H1 (cell line): Measurements from ENCODE around the gene FTSJ3. TPM values are rescaled to one million over a fixed set of nuclear protein-coding genes. Genes with fewer than 3 reads are reported as not detected.

Source experiments
- CTCF ChIA-PET: fragments of 300-600 bp; sonication (Branson Sonifier 250); formaldehyde crosslinking; loops from one replicate; lab custom pipeline; 2021; ENCODE audit not compliant: partially characterized antibody; lab: Charles Lee
- POLR2A ChIA-PET: fragments of 300-600 bp; sonication (Branson Sonifier 250); formaldehyde crosslinking; loops from one replicate; lab custom pipeline; 2021; ENCODE audit warnings: inconsistent platforms; ENCODE audit not compliant: partially characterized antibody; lab: Charles Lee
- DNase-seq, 2 experiments: peaks; one replicate each; pipeline versions ENCODE4 v3.0.0 to v3.0.0-alpha.2; 2010 to 2022; ENCODE audit warnings: low spot score in 2 of 2, low read depth in 1 of 2, mixed read lengths in 1 of 2
- FAIRE-seq: peaks from 2 replicates; lab custom pipeline; 2011; peaks lifted over from hg19 to GRCh38; lab: Jason Lieb, UNC
- H2AFZ ChIP-seq: 2 replicates; pipeline ENCODE4 v1.8.1; 2012; ENCODE audit warnings: low read length, inconsistent platforms
- H2AK5ac ChIP-seq: 2 replicates; pipeline ENCODE4 v1.6.1; 2013; ENCODE audit warnings: low read depth, low read length
- H2BK120ac ChIP-seq: replicated peaks from 2 replicates; pipeline ENCODE3; 2013; ENCODE audit warnings: low read depth, low read length, inconsistent platforms
- H2BK12ac ChIP-seq: 2 replicates; pipeline ENCODE4 v1.6.1; 2013; ENCODE audit warnings: low read depth, low read length
- H2BK15ac ChIP-seq: 2 replicates; pipeline ENCODE4 v1.6.1; 2013; ENCODE audit warnings: low read length
- H2BK20ac ChIP-seq: 2 replicates; pipeline ENCODE4 v1.6.1; 2013; ENCODE audit warnings: low read length
- H2BK5ac ChIP-seq: 2 replicates; pipeline ENCODE4 v1.6.1; 2013; ENCODE audit warnings: low read depth, low read length
- H3K14ac ChIP-seq: 2 replicates; pipeline ENCODE4 v1.6.1; 2013; ENCODE audit warnings: inconsistent platforms; ENCODE audit not compliant: insufficient read length
- H3K18ac ChIP-seq: 2 replicates; pipeline ENCODE4 v1.6.1; 2013; ENCODE audit warnings: low read length; ENCODE audit errors: extremely low read depth
- H3K23ac ChIP-seq: 2 replicates; pipeline ENCODE4 v1.6.1; 2013; ENCODE audit warnings: inconsistent platforms; ENCODE audit not compliant: insufficient read length
- H3K23me2 ChIP-seq: 2 replicates; pipeline ENCODE4 v1.6.1; 2013; ENCODE audit warnings: low read depth, low read length
- H3K27ac ChIP-seq: 2 replicates; pipeline ENCODE4 v1.6.1; 2011; ENCODE audit warnings: low read depth, low read length, inconsistent platforms
- H3K27me3 ChIP-seq, 4 experiments: replicated peaks in 1 of 4; 1 replicate in 1 of 4; 2 replicates in 3 of 4; pipeline versions ENCODE4 v1.6.1 to v1.8.1; 2011 to 2013; ENCODE audit warnings: low read length in 3 of 4, mild to moderate bottlenecking in 3 of 4, inconsistent platforms in 2 of 4, mixed read lengths in 2 of 4, moderate library complexity in 1 of 4; ENCODE audit not compliant: control insufficient read depth in 3 of 4, insufficient read depth in 3 of 4; ENCODE audit errors: extremely low read depth in 1 of 4
- H3K36me3 ChIP-seq, 4 experiments: 2 replicates each; pipeline versions ENCODE4 v1.6.1 to v1.8.1; 2011 to 2013; ENCODE audit warnings: mild to moderate bottlenecking in 4 of 4, low read length in 3 of 4, moderate library complexity in 2 of 4, control low read depth in 1 of 4, inconsistent platforms in 1 of 4; ENCODE audit not compliant: insufficient read depth in 4 of 4, control insufficient read depth in 2 of 4
- H3K4ac ChIP-seq: replicated peaks from 2 replicates; pipeline ENCODE3; 2013; ENCODE audit warnings: low read length, low read depth, mixed read lengths, inconsistent platforms; ENCODE audit not compliant: insufficient read length
- H3K4me1 ChIP-seq, 4 experiments: replicated peaks in 1 of 4; 1 replicate in 1 of 4; 2 replicates in 3 of 4; pipeline versions ENCODE4 v1.6.1 to v1.8.1; 2011 to 2013; ENCODE audit warnings: low read length in 3 of 4, inconsistent platforms in 2 of 4, mixed read lengths in 1 of 4; ENCODE audit not compliant: insufficient read depth in 4 of 4, control insufficient read depth in 3 of 4
- H3K4me2 ChIP-seq, 2 experiments: 2 replicates each; pipeline versions ENCODE4 v1.6.1 to v1.8.1; 2011 to 2013; ENCODE audit warnings: low read depth in 2 of 2, low read length in 2 of 2, control low read depth in 1 of 2, inconsistent platforms in 1 of 2, mild to moderate bottlenecking in 1 of 2; ENCODE audit not compliant: insufficient read depth in 1 of 2
- H3K4me3 ChIP-seq, 4 experiments: fragments of 200-600, 300-600 bp in 1 of 4; sonication (generic), shearing (Covaris generic), sonication (Bioruptor Twin) in 1 of 4; 2 replicates each; pipeline versions ENCODE4 v1.5.1 to v1.8.1; 2011 to 2016; ENCODE audit warnings: low read length in 4 of 4, low read depth in 3 of 4, control low read depth in 2 of 4, inconsistent platforms in 2 of 4, mild to moderate bottlenecking in 2 of 4, mixed read lengths in 1 of 4, moderate library complexity in 1 of 4; ENCODE audit not compliant: insufficient read depth in 2 of 4; ENCODE audit errors: extremely low read depth in 1 of 4
- H3K56ac ChIP-seq: replicated peaks from 2 replicates; pipeline ENCODE3; 2013; ENCODE audit warnings: low read depth, mild to moderate bottlenecking, mixed read lengths, low read length, inconsistent platforms; ENCODE audit not compliant: insufficient read length
- H3K79me1 ChIP-seq: 2 replicates; pipeline ENCODE4 v1.6.1; 2013; ENCODE audit warnings: low read depth, low read length, control low read depth
- H3K79me2 ChIP-seq, 2 experiments: 2 replicates each; pipeline versions ENCODE4 v1.6.1 to v1.8.1; 2012 to 2013; ENCODE audit warnings: low read length in 2 of 2, mild to moderate bottlenecking in 2 of 2, inconsistent platforms in 1 of 2; ENCODE audit not compliant: insufficient read depth in 2 of 2, control insufficient read depth in 1 of 2
- H3K9ac ChIP-seq, 4 experiments: replicated peaks in 1 of 4; 1 replicate in 1 of 4; 2 replicates in 3 of 4; pipeline versions ENCODE4 v1.6.1 to v1.8.1; 2011 to 2013; ENCODE audit warnings: low read depth in 3 of 4, low read length in 3 of 4, control low read depth in 2 of 4, mild to moderate bottlenecking in 2 of 4, moderate library complexity in 2 of 4, inconsistent platforms in 1 of 4; ENCODE audit errors: extremely low read depth in 1 of 4
- H3K9me3 ChIP-seq, 2 experiments: 2 replicates each; pipeline versions ENCODE4 v1.6.1 to v1.8.1; 2012 to 2013; ENCODE audit warnings: mild to moderate bottlenecking in 2 of 2, moderate library complexity in 2 of 2, control low read depth in 1 of 2, inconsistent platforms in 1 of 2, low read depth in 1 of 2, low read length in 1 of 2, mixed read lengths in 1 of 2; ENCODE audit not compliant: insufficient read depth in 2 of 2
- H4K20me1 ChIP-seq, 2 experiments: replicated peaks in 1 of 2; 2 replicates each; pipeline versions ENCODE3 to v1.8.1; 2011 to 2013; ENCODE audit warnings: inconsistent platforms in 2 of 2, low read length in 2 of 2, mild to moderate bottlenecking in 1 of 2; ENCODE audit not compliant: insufficient read depth in 2 of 2, control insufficient read depth in 1 of 2
- H4K5ac ChIP-seq: 2 replicates; pipeline ENCODE4 v1.6.1; 2013; ENCODE audit warnings: low read length, low read depth, mixed read lengths, inconsistent platforms; ENCODE audit not compliant: insufficient read length
- H4K8ac ChIP-seq: 2 replicates; pipeline ENCODE4 v1.8.0; 2013; ENCODE audit warnings: mild to moderate bottlenecking, moderate library complexity, low read length, inconsistent platforms; ENCODE audit not compliant: insufficient read depth; ENCODE audit errors: extremely low read depth
- H4K91ac ChIP-seq: replicated peaks from 2 replicates; pipeline ENCODE3; 2013; ENCODE audit warnings: low read length, mixed read lengths, inconsistent platforms; ENCODE audit not compliant: insufficient read length
- ATF3 ChIP-seq: IDR thresholded peaks from 2 replicates; pipeline ENCODE4 v1.6.1; 2011; ENCODE audit warnings: low read depth, mild to moderate bottlenecking, low read length; ENCODE audit not compliant: insufficient read depth
- BCL11A ChIP-seq, 2 experiments: IDR thresholded peaks; one replicate each; pipeline ENCODE4 v1.6.1; 2011; ENCODE audit warnings: low read depth in 2 of 2, low read length in 2 of 2, mild to moderate bottlenecking in 2 of 2
- EP300 ChIP-seq, 2 experiments: IDR thresholded peaks; 1 replicate in 1 of 2; 2 replicates in 1 of 2; pipeline ENCODE4 v1.6.1; 2011 to 2012; ENCODE audit warnings: low read depth in 2 of 2, low read length in 2 of 2, mild to moderate bottlenecking in 2 of 2, borderline replicate concordance in 1 of 2, inconsistent platforms in 1 of 2, moderate library complexity in 1 of 2
- FOSL1 ChIP-seq: IDR thresholded peaks from 2 replicates; pipeline ENCODE4 v1.6.1; 2011; ENCODE audit warnings: mild to moderate bottlenecking, low read depth, low read length, moderate library complexity; ENCODE audit not compliant: insufficient read depth
- HDAC2 ChIP-seq, 2 experiments: fragments of 300-600 bp in 1 of 2; sonication (generic) in 1 of 2; IDR thresholded peaks; 2 replicates each; pipeline ENCODE4 v1.6.1; 2011 to 2012; ENCODE audit warnings: low read depth in 2 of 2, low read length in 2 of 2, mild to moderate bottlenecking in 2 of 2, moderate library complexity in 2 of 2, borderline replicate concordance in 1 of 2, inconsistent platforms in 1 of 2
- WGBS, 2 experiments: shearing (Covaris generic) in 1 of 2; methylation state at CpG; one replicate each; pipeline versions ENCODE4 v1.1.6 to v1.1.7; 2013 to 2015; ENCODE audit warnings: low lambda C conversion rate in 2 of 2, mixed read lengths in 2 of 2, inconsistent platforms in 1 of 2, low coverage in 1 of 2, missing lambda C conversion rate in 1 of 2; ENCODE audit not compliant: insufficient replicate concordance in 2 of 2, insufficient coverage in 1 of 2, insufficient read length in 1 of 2; ENCODE audit errors: extremely low coverage in 1 of 2, missing lambda C conversion rate in 1 of 2; 5-methylcytosine and 5-hydroxymethylcytosine counted together
- polyA plus RNA-seq, 7 experiments: library from polyadenylated mRNA; depleted of rRNA in 3 of 7; stranded (reverse) in 5 of 7; unstranded in 2 of 7; fragments of >200 nt in 5 of 7; fragments of 200-250 nt in 2 of 7; gene quantifications; 1 replicate in 5 of 7; 2 replicates in 1 of 7; 4 replicates in 1 of 7; pipeline versions ENCODE4 v1.2.1 to v1.2.3, GENCODE V29; 2011 to 2013; ENCODE audit warnings: missing spikeins in 2 of 7, mixed read lengths in 2 of 7
- total RNA-seq: library from RNA; stranded (reverse); fragmentation: NEBNext Ultra II Directional; extraction: Animal tissue kit (Norgen Biotek cat#: 25700); gene quantifications from 2 replicates; pipeline ENCODE4 v1.2.1, GENCODE V29; 2021

The FTSJ3 gene
- total and polyA plus RNA-seq, 2 of the 8 experiments (the other 6 are each of a cell fraction or from before 2014, with no cell fraction given) = 42.7 to 77.2 TPM

- H3K4me2 ChIP-seq = peak overlapping the region; percentile 89 to 98
- H3K79me2 ChIP-seq = peaks cover 61 to 90% of the 10 kb centered on the region in 2 experiments
- peaks cover 11% of the 10 kb centered on the region for H3K23me2 ChIP-seq
- 0 out of 2 replicates have a peak overlapping the region, but pooled peaks have one; percentile 17 for H3K18ac ChIP-seq
- peaks cover 0 to 12% (median 2%) of the 10 kb centered on the region in 4 experiments; a peak in 3 of 8 replicates for H3K36me3 ChIP-seq
- 9% methylated on average over 7 of the region's 7 CpGs; no CpG with 5 or more reads in 1 of the 2 experiments for WGBS, 2 experiments
- H4K91ac ChIP-seq = no peak overlapping the region
- H2AFZ ChIP-seq = 0 out of 2 replicates have a peak overlapping the region, but pooled peaks have one; percentile 55
- no peaks in the 10 kb centered on the region for H3K27me3 ChIP-seq
- H3K23ac ChIP-seq = no peak overlapping the region
- H3K79me1 ChIP-seq = no peaks in the 10 kb centered on the region; the same call in 1 of the 2 replicates
- H2BK20ac ChIP-seq = no peak overlapping the region
- no peaks in the 10 kb centered on the region for H3K9me3 ChIP-seq
- peak overlapping the region; percentile 55; the same call in 1 of the 2 replicates for H3K27ac ChIP-seq
- H4K20me1 ChIP-seq = peaks cover 7 to 8% of the 10 kb centered on the region in 2 experiments
- no peak for DNase-seq
- no peak overlapping the region for H2BK120ac ChIP-seq
- no peak for TF ChIP-seq ATF3
- TF ChIP-seq EP300 (IDR thresholded peaks at IDR 0.05; ENCODE audit: borderline replicate concordance in 1 of 2, low read depth in 2 of 2, low read length in 2 of 2) = no peak
- TF ChIP-seq BCL11A (IDR thresholded peaks at IDR 0.05; ENCODE audit: low read depth in 2 of 2, low read length in 2 of 2) = no peak
- TF ChIP-seq FOSL1 = no peak
- no peak; a peak in 1 of 4 replicates for TF ChIP-seq HDAC2 (IDR thresholded peaks at IDR 0.05; ENCODE audit: borderline replicate concordance in 1 of 2, low read depth in 2 of 2, low read length in 2 of 2)
- peak overlapping the region; percentile 94 to 99 (median 97) for H3K9ac ChIP-seq
- no peak overlapping the region for H4K5ac ChIP-seq
- no peak overlapping the region for H4K8ac ChIP-seq
- peak overlapping the region; percentile 84 to 97 (median 94) for H3K4me3 ChIP-seq
- H3K4me1 ChIP-seq = peaks cover 0 to 3% (median 0%) of the 10 kb centered on the region in 4 experiments; a peak in 3 of 7 replicates
- no peak overlapping the region for H3K56ac ChIP-seq
- no peak overlapping the region for H3K14ac ChIP-seq
- ChIA-PET POLR2A (interaction anchor here (0.6 to 24.4 kb wide), 19 partner anchors 8 to 732 kb away, joined by 3 to 481 read pairs (median 8); partner anchors contain the start of genes FTSJ3, LIMD2, PSMC5 and SMARCD2), CTCF (no interaction called here)
- no peak overlapping the region for H2BK12ac ChIP-seq
- no peak overlapping the region for H2AK5ac ChIP-seq
- FAIRE-seq = no peak
- no peak overlapping the region for H3K4ac ChIP-seq
- H2BK15ac ChIP-seq = no peak overlapping the region
- H2BK5ac ChIP-seq = peak overlapping the region; percentile 88; the same call in 1 of the 2 replicates
Observed at GRCh38 chr17:63772801-63773271, 54.6 kb downstream of the FTSJ3 start.
